SK-N-SH treated with all-trans-retinoic acid at 6 μM for 48 hours (cell line): ENCODE measurements around the gene SH3D19.

Experiments used
- ATAC-seq: fragments of 200-7000 bp; cut with Tn5 transposase; 3 replicates; pipeline ENCODE4 v1.9.1; 2020; ENCODE audit warnings: mild to moderate bottlenecking, moderate library complexity
- ARNTL ChIP-seq: fragments of 450-650 bp; formaldehyde crosslinking; IDR thresholded peaks from 2 replicates; pipeline ENCODE4 v1.5.0; 2020; ENCODE audit warnings: low read depth, mild to moderate bottlenecking, moderate library complexity, borderline replicate concordance
- CREB5 ChIP-seq: fragments of 250-450 bp; sonication (Bioruptor Pico); IDR thresholded peaks from 2 replicates; pipeline ENCODE4 v1.5.1; 2020; ENCODE audit warnings: low read depth, mild to moderate bottlenecking, moderate library complexity
- CSRNP3 ChIP-seq: fragments of 250-450 bp; sonication (Bioruptor Pico); IDR thresholded peaks from 2 replicates; pipeline ENCODE4 v1.5.1; 2021; ENCODE audit warnings: mild to moderate bottlenecking, moderate library complexity
- ESRRG ChIP-seq: fragments of 250-450 bp; sonication (Bioruptor Pico); IDR thresholded peaks from 2 replicates; pipeline ENCODE4 v1.6.1; 2021; ENCODE audit warnings: mild to moderate bottlenecking
- GLIS3 ChIP-seq: fragments of 250-450 bp; sonication (Bioruptor Pico); IDR thresholded peaks from 2 replicates; pipeline ENCODE4 v1.5.0; 2020; ENCODE audit warnings: mild to moderate bottlenecking, moderate library complexity
- ISL1 ChIP-seq: fragments of 250-450 bp; sonication (Bioruptor Pico); IDR thresholded peaks from 2 replicates; pipeline ENCODE4 v2.1.2; 2022; ENCODE audit warnings: mild to moderate bottlenecking, moderate library complexity
- OSR1 ChIP-seq: fragments of 250-450 bp; sonication (Bioruptor Pico); IDR thresholded peaks from 2 replicates; pipeline ENCODE4 v1.8.0; 2022; ENCODE audit warnings: moderate library complexity, mild to moderate bottlenecking, inconsistent platforms
- PATZ1 ChIP-seq: fragments of 250-450 bp; sonication (Bioruptor Pico); IDR thresholded peaks from 2 replicates; pipeline ENCODE4 v1.8.0; 2020; ENCODE audit warnings: mild to moderate bottlenecking, moderate library complexity, borderline replicate concordance
- POU6F1 ChIP-seq: fragments of 250-450 bp; sonication (Bioruptor Pico); IDR thresholded peaks from 2 replicates; pipeline ENCODE4 v1.8.0; 2021; ENCODE audit warnings: low read depth, mild to moderate bottlenecking, moderate library complexity, borderline replicate concordance
- PPARA ChIP-seq: fragments of 250-450 bp; sonication (Bioruptor Pico); IDR thresholded peaks from 2 replicates; pipeline ENCODE4 v1.5.0; 2020; ENCODE audit warnings: mild to moderate bottlenecking, borderline replicate concordance
- RARB ChIP-seq: fragments of 250-450 bp; sonication (Bioruptor Pico); IDR thresholded peaks from 2 replicates; pipeline ENCODE4 v1.8.0; 2021; ENCODE audit warnings: mild to moderate bottlenecking, moderate library complexity
- SNAI2 ChIP-seq: fragments of 250-450 bp; sonication (Bioruptor Pico); IDR thresholded peaks from 2 replicates; pipeline ENCODE4 v1.5.0; 2020; ENCODE audit warnings: mild to moderate bottlenecking, moderate library complexity
- TCF4 ChIP-seq: fragments of 250-450 bp; sonication (Bioruptor Pico); IDR thresholded peaks from 2 replicates; pipeline ENCODE4 v1.8.0; 2021; ENCODE audit warnings: mild to moderate bottlenecking, moderate library complexity, borderline replicate concordance
- TOX ChIP-seq: fragments of 250-450 bp; sonication (Bioruptor Pico); IDR thresholded peaks from 2 replicates; pipeline ENCODE4 v1.8.0; 2021; ENCODE audit warnings: mild to moderate bottlenecking, moderate library complexity, borderline replicate concordance
- TSHZ2 ChIP-seq: fragments of 250-450 bp; sonication (Bioruptor Pico); IDR thresholded peaks from 2 replicates; pipeline ENCODE4 v1.5.0; 2020; ENCODE audit warnings: mild to moderate bottlenecking, moderate library complexity
- ZC3H10 ChIP-seq: fragments of 250-450 bp; sonication (Bioruptor Pico); IDR thresholded peaks from 2 replicates; pipeline ENCODE4 v1.5.1; 2021; ENCODE audit warnings: mild to moderate bottlenecking, moderate library complexity
- ZFP3 ChIP-seq: fragments of 250-450 bp; sonication (Bioruptor Pico); IDR thresholded peaks from 2 replicates; pipeline ENCODE4 v1.5.0; 2020; ENCODE audit warnings: mild to moderate bottlenecking, moderate library complexity
- ZFP30 ChIP-seq: fragments of 450-650 bp; formaldehyde crosslinking; IDR thresholded peaks from 2 replicates; pipeline ENCODE4 v1.5.0; 2022; ENCODE audit warnings: mild to moderate bottlenecking, moderate library complexity
- ZNF565 ChIP-seq: fragments of 450-650 bp; formaldehyde crosslinking; conservative IDR thresholded peaks from 2 replicates; pipeline ENCODE4 v1.5.0; 2020; ENCODE audit warnings: low read depth, mild to moderate bottlenecking, moderate library complexity
- ZNF70 ChIP-seq: fragments of 450-650 bp; formaldehyde crosslinking; IDR thresholded peaks from 2 replicates; pipeline ENCODE4 v1.5.0; 2020; ENCODE audit warnings: mild to moderate bottlenecking, moderate library complexity
- ZNF8 ChIP-seq: fragments of 450-650 bp; formaldehyde crosslinking; IDR thresholded peaks from 2 replicates; pipeline ENCODE4 v1.5.0; 2020; ENCODE audit warnings: mild to moderate bottlenecking, moderate library complexity

SH3D19 gene

GRCh38 chr4:151104621-151105020 lies 220.8 kb downstream of the SH3D19 start:
- ATAC-seq = no peak
- TF ChIP-seq ZNF565 (no peak), CSRNP3 (CRISPR knock-in tag) (no peak), ARNTL (CRISPR knock-in tag) (no peak), ZC3H10 (CRISPR knock-in tag) (no peak), TCF4 (CRISPR knock-in tag) (no peak), RARB (CRISPR knock-in tag) (no peak), ZFP3 (no peak), POU6F1 (CRISPR knock-in tag) (no peak)

- TF ChIP-seq TOX = no peak
- TF ChIP-seq GLIS3 (CRISPR knock-in tag) = no peak
- no peak for TF ChIP-seq ZNF8 (CRISPR knock-in tag)
- no peak for TF ChIP-seq SNAI2 (CRISPR knock-in tag)
- no peak for TF ChIP-seq OSR1 (CRISPR knock-in tag)
- TF ChIP-seq RARB (CRISPR knock-in tag) = no peak
- no peak for TF ChIP-seq ZFP3
- TF ChIP-seq ZFP30 = no peak
- no peak for ATAC-seq
Measured at GRCh38 chr4:151103758-151104157, 221.6 kb downstream of the SH3D19 start.

GRCh38 chr4:151100531-151100930 lies 224.9 kb downstream of the SH3D19 start:
- TF ChIP-seq ESRRG (CRISPR knock-in tag) = no peak
- TF ChIP-seq TSHZ2 = no peak
- no peak for TF ChIP-seq CREB5 (CRISPR knock-in tag)
- TF ChIP-seq TCF4 (CRISPR knock-in tag) = no peak
- no peak for TF ChIP-seq GLIS3 (CRISPR knock-in tag)
- no peak for TF ChIP-seq ZFP3
- no peak for TF ChIP-seq TOX
- no peak for TF ChIP-seq ZNF8 (CRISPR knock-in tag)
- no peak for TF ChIP-seq ISL1 (CRISPR knock-in tag)
- no peak for TF ChIP-seq POU6F1 (CRISPR knock-in tag)
- TF ChIP-seq ZNF70 (CRISPR knock-in tag) = no peak
- ATAC-seq = no peak

GRCh38 chr4:151099976-151100417 lies 225.4 kb downstream of the SH3D19 start:
- TF ChIP-seq PATZ1 (CRISPR knock-in tag) (no peak), GLIS3 (CRISPR knock-in tag) (no peak), CSRNP3 (CRISPR knock-in tag) (no peak), SNAI2 (CRISPR knock-in tag) (no peak), PPARA (CRISPR knock-in tag) (no peak), ARNTL (CRISPR knock-in tag) (no peak), ZNF70 (CRISPR knock-in tag) (no peak), ZC3H10 (CRISPR knock-in tag) (no peak), RARB (CRISPR knock-in tag) (no peak), ISL1 (CRISPR knock-in tag) (no peak)
- peak; percentile 44 for ATAC-seq
